Body of pancreas (tissue), 4 donors: Measurements from ENCODE around the gene NPTX1. TPM values are rescaled to one million over a fixed set of nuclear protein-coding genes. Genes with fewer than 3 reads are reported as not detected.

Experiments used
- ATAC-seq: fragments of 150-250 bp; one replicate; pipeline ENCODE4 v1.9.1; 2016
- DNase-seq, 4 donors: peaks; one replicate each; pipeline ENCODE4 v3.0.0-alpha.2; 2019
- H3K27ac ChIP-seq, 4 donors: fragments of 200-600 bp; sonication (generic); 1 replicate in 3 of 4; 2 replicates in 1 of 4; pipeline versions ENCODE4 v1.5.1 to v1.6.1; 2016 to 2019; ENCODE audit warnings: mild to moderate bottlenecking in 1 of 4, mixed read lengths in 1 of 4, moderate library complexity in 1 of 4
- H3K27me3 ChIP-seq, 2 donors: fragments of 200-600 bp; sonication (generic); one replicate each; pipeline ENCODE4 v1.6.0; 2016; ENCODE audit warnings: mild to moderate bottlenecking in 1 of 2
- H3K36me3 ChIP-seq, 2 donors: fragments of 200-600 bp; sonication (generic); replicated peaks in 1 of 2; 2 replicates each; pipeline ENCODE4 v1.5.1; 2016; ENCODE audit warnings: low read depth in 2 of 2; ENCODE audit not compliant: insufficient read depth in 1 of 2
- H3K4me1 ChIP-seq: fragments of 200-600 bp; sonication (generic); one replicate; pipeline ENCODE4 v1.6.0; 2016
- H3K4me3 ChIP-seq, 2 donors: fragments of 200-600 bp; sonication (generic); 1 replicate in 1 of 2; 2 replicates in 1 of 2; pipeline ENCODE4 v1.5.1; 2016 to 2019
- H3K9me3 ChIP-seq, 3 donors: fragments of 200-600 bp; sonication (generic); 1 replicate in 2 of 3; 2 replicates in 1 of 3; pipeline ENCODE4 v1.5.1; 2016
- POLR2A ChIP-seq, 3 donors: fragments of 450-650 bp; IDR thresholded peaks; one replicate each; pipeline ENCODE4 v1.6.1; 2016; ENCODE audit warnings: antibody characterized with exemption in 3 of 3, mild to moderate bottlenecking in 2 of 3
- WGBS, 2 donors: methylation state at CpG; one replicate each; pipeline ENCODE4 v1.1.5; 2017; 5-methylcytosine and 5-hydroxymethylcytosine counted together
- intact Hi-C: fragments of 100-400 bp; cut with DNase I; formaldehyde crosslinking; loops from one replicate; pipeline ENCODE4 v1.15.1; 2023
- microRNA-seq, 2 donors: library from miRNA; unstranded; fragments of <30 nt; microRNA quantifications; one replicate each; pipeline ENCODE4, GENCODE V29; 2016; ENCODE audit warnings: borderline number of aligned reads in 2 of 2, borderline replicate concordance in 2 of 2
- small RNA-seq: library from RNA; depleted of rRNA; stranded (forward); fragments of <200 nt; gene quantifications from one replicate; pipeline ENCODE3, GENCODE V24; 2016
- total RNA-seq, 2 donors: library from RNA; depleted of rRNA; stranded (reverse); fragments of >200 nt; gene quantifications; one replicate each; pipeline ENCODE4 v1.1.0, GENCODE V29; 2016
- TF ChIP-seq, protein P1 (sequence below), 7 experiments: fragments of 450-650 bp in 4 of 7; fragments of 200-600 bp in 3 of 7; sonication (generic) in 3 of 7; IDR thresholded peaks; one replicate each; pipeline ENCODE4 v1.5.1; 2016 to 2019; ENCODE audit warnings: antibody characterized with exemption in 7 of 7

Gene NPTX1
- total RNA-seq, 2 donors from 2014 or later: 0.26 TPM; not detected in 1

GRCh38 chr17:80418589-80418988, 57.8 kb downstream of the NPTX1 start:
- TF ChIP-seq, protein P1, sequence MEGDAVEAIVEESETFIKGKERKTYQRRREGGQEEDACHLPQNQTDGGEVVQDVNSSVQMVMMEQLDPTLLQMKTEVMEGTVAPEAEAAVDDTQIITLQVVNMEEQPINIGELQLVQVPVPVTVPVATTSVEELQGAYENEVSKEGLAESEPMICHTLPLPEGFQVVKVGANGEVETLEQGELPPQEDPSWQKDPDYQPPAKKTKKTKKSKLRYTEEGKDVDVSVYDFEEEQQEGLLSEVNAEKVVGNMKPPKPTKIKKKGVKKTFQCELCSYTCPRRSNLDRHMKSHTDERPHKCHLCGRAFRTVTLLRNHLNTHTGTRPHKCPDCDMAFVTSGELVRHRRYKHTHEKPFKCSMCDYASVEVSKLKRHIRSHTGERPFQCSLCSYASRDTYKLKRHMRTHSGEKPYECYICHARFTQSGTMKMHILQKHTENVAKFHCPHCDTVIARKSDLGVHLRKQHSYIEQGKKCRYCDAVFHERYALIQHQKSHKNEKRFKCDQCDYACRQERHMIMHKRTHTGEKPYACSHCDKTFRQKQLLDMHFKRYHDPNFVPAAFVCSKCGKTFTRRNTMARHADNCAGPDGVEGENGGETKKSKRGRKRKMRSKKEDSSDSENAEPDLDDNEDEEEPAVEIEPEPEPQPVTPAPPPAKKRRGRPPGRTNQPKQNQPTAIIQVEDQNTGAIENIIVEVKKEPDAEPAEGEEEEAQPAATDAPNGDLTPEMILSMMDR (IDR thresholded peaks at IDR 0.05): no peak
- TF ChIP-seq POLR2A (IDR thresholded peaks at IDR 0.05): no peak
- Histone ChIP-seq H3K4me3 (no peak overlapping the region), H3K4me1 (peaks cover 29% of the 10 kb centered on the region), H3K9me3 (no peaks in the 10 kb centered on the region), H3K27me3 (no peaks in the 10 kb centered on the region), H3K36me3 (peaks cover 0 to 2% of the 10 kb centered on the region in 2 donors), H3K27ac (no peak overlapping the region)
- intact Hi-C loops: no loop called here
- no peak for ATAC-seq
- WGBS, 2 donors: 90 to 91% methylated on average over 11 of the region's 11 CpGs
- no peak for DNase-seq

Small RNA genes within 50 kb of the gene (microRNA-seq; reads per million reads assigned to microRNA genes)
- gene MIR4730: 0 reads per million in 2 donors

Small RNA genes within 50 kb of the gene (small RNA-seq; reads per million reads assigned to genes)
- not detected for gene AC120024.2
- not detected for gene AC120024.3
- gene MIR4730: not detected

Other genes starting within 250 kb of the NPTX1 start
- gene RNF213, start 215.8 kb downstream of the NPTX1 start, total RNA-seq: 10 to 100 TPM; 60.7 to 69.5 TPM
- gene ENDOV, start 61.4 kb downstream of the NPTX1 start, total RNA-seq: 10 to 100 TPM in 1 of 2 donors, 1 to 10 TPM in 1; 8.3 to 17.5 TPM
- gene RPTOR, start 68.2 kb upstream of the NPTX1 start, total RNA-seq: 10 to 100 TPM; 22.3 to 34.3 TPM